SK-N-SH treated with all-trans-retinoic acid at 6 μM for 48 hours (cell line): ENCODE results near the gene RELA.

Source experiments
- ATAC-seq: fragments of 200-7000 bp; cut with Tn5 transposase; 3 replicates; pipeline ENCODE4 v1.9.1; 2020; ENCODE audit warnings: mild to moderate bottlenecking, moderate library complexity
- ARNTL ChIP-seq: fragments of 450-650 bp; formaldehyde crosslinking; IDR thresholded peaks from 2 replicates; pipeline ENCODE4 v1.5.0; 2020; ENCODE audit warnings: low read depth, mild to moderate bottlenecking, moderate library complexity, borderline replicate concordance
- CSDC2 ChIP-seq: fragments of 250-450 bp; sonication (Bioruptor Pico); IDR thresholded peaks from 2 replicates; pipeline ENCODE4 v1.5.0; 2020; ENCODE audit warnings: mild to moderate bottlenecking, moderate library complexity
- ESRRG ChIP-seq: fragments of 250-450 bp; sonication (Bioruptor Pico); IDR thresholded peaks from 2 replicates; pipeline ENCODE4 v1.6.1; 2021; ENCODE audit warnings: mild to moderate bottlenecking
- GLIS3 ChIP-seq: fragments of 250-450 bp; sonication (Bioruptor Pico); IDR thresholded peaks from 2 replicates; pipeline ENCODE4 v1.5.0; 2020; ENCODE audit warnings: mild to moderate bottlenecking, moderate library complexity
- ISL1 ChIP-seq: fragments of 250-450 bp; sonication (Bioruptor Pico); IDR thresholded peaks from 2 replicates; pipeline ENCODE4 v2.1.2; 2022; ENCODE audit warnings: mild to moderate bottlenecking, moderate library complexity
- OSR1 ChIP-seq: fragments of 250-450 bp; sonication (Bioruptor Pico); IDR thresholded peaks from 2 replicates; pipeline ENCODE4 v1.8.0; 2022; ENCODE audit warnings: moderate library complexity, mild to moderate bottlenecking, inconsistent platforms
- PPARA ChIP-seq: fragments of 250-450 bp; sonication (Bioruptor Pico); IDR thresholded peaks from 2 replicates; pipeline ENCODE4 v1.5.0; 2020; ENCODE audit warnings: mild to moderate bottlenecking, borderline replicate concordance
- RARB ChIP-seq: fragments of 250-450 bp; sonication (Bioruptor Pico); IDR thresholded peaks from 2 replicates; pipeline ENCODE4 v1.8.0; 2021; ENCODE audit warnings: mild to moderate bottlenecking, moderate library complexity
- SNAI2 ChIP-seq: fragments of 250-450 bp; sonication (Bioruptor Pico); IDR thresholded peaks from 2 replicates; pipeline ENCODE4 v1.5.0; 2020; ENCODE audit warnings: mild to moderate bottlenecking, moderate library complexity
- TCF4 ChIP-seq: fragments of 250-450 bp; sonication (Bioruptor Pico); IDR thresholded peaks from 2 replicates; pipeline ENCODE4 v1.8.0; 2021; ENCODE audit warnings: mild to moderate bottlenecking, moderate library complexity, borderline replicate concordance
- TOX ChIP-seq: fragments of 250-450 bp; sonication (Bioruptor Pico); IDR thresholded peaks from 2 replicates; pipeline ENCODE4 v1.8.0; 2021; ENCODE audit warnings: mild to moderate bottlenecking, moderate library complexity, borderline replicate concordance
- ZC3H10 ChIP-seq: fragments of 250-450 bp; sonication (Bioruptor Pico); IDR thresholded peaks from 2 replicates; pipeline ENCODE4 v1.5.1; 2021; ENCODE audit warnings: mild to moderate bottlenecking, moderate library complexity
- ZFP3 ChIP-seq: fragments of 250-450 bp; sonication (Bioruptor Pico); IDR thresholded peaks from 2 replicates; pipeline ENCODE4 v1.5.0; 2020; ENCODE audit warnings: mild to moderate bottlenecking, moderate library complexity
- ZFP30 ChIP-seq: fragments of 450-650 bp; formaldehyde crosslinking; IDR thresholded peaks from 2 replicates; pipeline ENCODE4 v1.5.0; 2022; ENCODE audit warnings: mild to moderate bottlenecking, moderate library complexity
- ZNF565 ChIP-seq: fragments of 450-650 bp; formaldehyde crosslinking; conservative IDR thresholded peaks from 2 replicates; pipeline ENCODE4 v1.5.0; 2020; ENCODE audit warnings: low read depth, mild to moderate bottlenecking, moderate library complexity
- ZNF70 ChIP-seq: fragments of 450-650 bp; formaldehyde crosslinking; IDR thresholded peaks from 2 replicates; pipeline ENCODE4 v1.5.0; 2020; ENCODE audit warnings: mild to moderate bottlenecking, moderate library complexity
- TF ChIP-seq, protein P1 (sequence below): fragments of 250-450 bp; sonication (Bioruptor Pico); IDR thresholded peaks from 2 replicates; pipeline ENCODE4 v1.5.1; 2021; ENCODE audit warnings: mild to moderate bottlenecking, moderate library complexity
- TF ChIP-seq, protein P2 (sequence below): fragments of 250-450 bp; sonication (Bioruptor Pico); IDR thresholded peaks from 2 replicates; pipeline ENCODE4 v1.5.0; 2020; ENCODE audit warnings: mild to moderate bottlenecking, moderate library complexity
- TF ChIP-seq, protein P3 (sequence below): fragments of 250-450 bp; sonication (Bioruptor Pico); IDR thresholded peaks from 2 replicates; pipeline ENCODE4 v1.8.0; 2021; ENCODE audit warnings: low read depth, mild to moderate bottlenecking, moderate library complexity, borderline replicate concordance

Gene RELA

DNA sequence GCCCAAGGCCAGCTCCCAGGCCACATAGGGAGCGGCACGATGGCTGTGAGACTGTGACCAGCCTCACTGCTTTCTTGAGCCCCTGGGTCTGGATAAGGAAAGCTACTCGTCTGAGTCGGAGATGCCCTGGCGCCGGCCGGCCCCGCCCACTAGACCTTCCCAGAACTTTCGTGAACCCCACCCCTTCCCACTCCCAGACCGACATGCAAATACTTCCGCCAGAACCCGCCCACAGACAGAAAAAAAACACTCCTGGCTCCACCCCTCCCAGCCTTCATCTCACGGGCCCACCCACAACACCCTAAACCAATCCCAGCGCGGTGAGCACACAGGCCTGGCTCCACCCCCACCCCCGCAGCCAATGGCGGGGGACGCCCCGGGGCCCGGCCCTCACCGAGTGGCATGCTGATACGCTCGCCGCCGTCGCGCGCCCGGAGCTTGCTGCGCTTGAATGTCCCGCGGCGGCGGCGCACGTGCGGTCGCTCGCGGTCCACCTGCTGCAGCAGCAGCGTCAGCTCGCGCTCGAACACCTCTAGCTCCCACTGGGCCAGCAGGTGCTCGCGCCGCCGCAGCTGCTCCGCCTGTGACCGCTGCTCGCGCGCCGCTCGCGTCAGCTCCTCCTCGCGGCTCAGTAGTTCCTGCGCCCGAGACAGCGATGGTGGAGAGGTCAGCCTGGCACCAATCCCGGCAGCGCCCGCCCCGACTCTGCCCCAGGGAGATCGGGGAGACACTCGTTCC is 55.7 kb downstream of the RELA start:
- no peak for TF ChIP-seq ESRRG (CRISPR knock-in tag)
- ATAC-seq: peak; percentile 99

DNA sequence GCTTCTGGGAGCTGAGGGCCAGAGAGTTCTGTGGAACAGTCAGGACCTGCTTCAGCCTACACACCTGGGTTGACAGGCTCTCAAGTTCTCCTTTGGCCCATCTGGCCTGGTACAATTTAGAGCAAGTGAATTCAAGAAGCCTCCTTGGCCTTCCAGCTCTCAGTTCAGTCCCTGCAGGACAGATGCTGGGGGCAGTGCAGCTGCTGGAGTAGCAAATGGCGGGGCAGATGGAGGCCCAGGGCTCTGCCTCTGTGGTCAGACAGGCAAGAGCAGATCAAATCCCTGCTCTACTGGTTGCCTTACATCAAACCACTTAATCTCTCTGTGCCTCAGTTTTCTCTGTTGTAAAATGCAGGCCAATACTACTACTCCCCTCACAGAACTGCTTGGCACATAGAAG is 58.5 kb downstream of the RELA start:
- TF ChIP-seq, protein P1, sequence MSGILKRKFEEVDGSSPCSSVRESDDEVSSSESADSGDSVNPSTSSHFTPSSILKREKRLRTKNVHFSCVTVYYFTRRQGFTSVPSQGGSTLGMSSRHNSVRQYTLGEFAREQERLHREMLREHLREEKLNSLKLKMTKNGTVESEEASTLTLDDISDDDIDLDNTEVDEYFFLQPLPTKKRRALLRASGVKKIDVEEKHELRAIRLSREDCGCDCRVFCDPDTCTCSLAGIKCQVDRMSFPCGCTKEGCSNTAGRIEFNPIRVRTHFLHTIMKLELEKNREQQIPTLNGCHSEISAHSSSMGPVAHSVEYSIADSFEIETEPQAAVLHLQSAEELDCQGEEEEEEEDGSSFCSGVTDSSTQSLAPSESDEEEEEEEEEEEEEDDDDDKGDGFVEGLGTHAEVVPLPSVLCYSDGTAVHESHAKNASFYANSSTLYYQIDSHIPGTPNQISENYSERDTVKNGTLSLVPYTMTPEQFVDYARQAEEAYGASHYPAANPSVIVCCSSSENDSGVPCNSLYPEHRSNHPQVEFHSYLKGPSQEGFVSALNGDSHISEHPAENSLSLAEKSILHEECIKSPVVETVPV (CRISPR knock-in tag): no peak
- TF ChIP-seq, protein P2, sequence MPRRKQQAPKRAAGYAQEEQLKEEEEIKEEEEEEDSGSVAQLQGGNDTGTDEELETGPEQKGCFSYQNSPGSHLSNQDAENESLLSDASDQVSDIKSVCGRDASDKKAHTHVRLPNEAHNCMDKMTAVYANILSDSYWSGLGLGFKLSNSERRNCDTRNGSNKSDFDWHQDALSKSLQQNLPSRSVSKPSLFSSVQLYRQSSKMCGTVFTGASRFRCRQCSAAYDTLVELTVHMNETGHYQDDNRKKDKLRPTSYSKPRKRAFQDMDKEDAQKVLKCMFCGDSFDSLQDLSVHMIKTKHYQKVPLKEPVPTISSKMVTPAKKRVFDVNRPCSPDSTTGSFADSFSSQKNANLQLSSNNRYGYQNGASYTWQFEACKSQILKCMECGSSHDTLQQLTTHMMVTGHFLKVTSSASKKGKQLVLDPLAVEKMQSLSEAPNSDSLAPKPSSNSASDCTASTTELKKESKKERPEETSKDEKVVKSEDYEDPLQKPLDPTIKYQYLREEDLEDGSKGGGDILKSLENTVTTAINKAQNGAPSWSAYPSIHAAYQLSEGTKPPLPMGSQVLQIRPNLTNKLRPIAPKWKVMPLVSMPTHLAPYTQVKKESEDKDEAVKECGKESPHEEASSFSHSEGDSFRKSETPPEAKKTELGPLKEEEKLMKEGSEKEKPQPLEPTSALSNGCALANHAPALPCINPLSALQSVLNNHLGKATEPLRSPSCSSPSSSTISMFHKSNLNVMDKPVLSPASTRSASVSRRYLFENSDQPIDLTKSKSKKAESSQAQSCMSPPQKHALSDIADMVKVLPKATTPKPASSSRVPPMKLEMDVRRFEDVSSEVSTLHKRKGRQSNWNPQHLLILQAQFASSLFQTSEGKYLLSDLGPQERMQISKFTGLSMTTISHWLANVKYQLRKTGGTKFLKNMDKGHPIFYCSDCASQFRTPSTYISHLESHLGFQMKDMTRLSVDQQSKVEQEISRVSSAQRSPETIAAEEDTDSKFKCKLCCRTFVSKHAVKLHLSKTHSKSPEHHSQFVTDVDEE: no peak
- TF ChIP-seq, protein P3, sequence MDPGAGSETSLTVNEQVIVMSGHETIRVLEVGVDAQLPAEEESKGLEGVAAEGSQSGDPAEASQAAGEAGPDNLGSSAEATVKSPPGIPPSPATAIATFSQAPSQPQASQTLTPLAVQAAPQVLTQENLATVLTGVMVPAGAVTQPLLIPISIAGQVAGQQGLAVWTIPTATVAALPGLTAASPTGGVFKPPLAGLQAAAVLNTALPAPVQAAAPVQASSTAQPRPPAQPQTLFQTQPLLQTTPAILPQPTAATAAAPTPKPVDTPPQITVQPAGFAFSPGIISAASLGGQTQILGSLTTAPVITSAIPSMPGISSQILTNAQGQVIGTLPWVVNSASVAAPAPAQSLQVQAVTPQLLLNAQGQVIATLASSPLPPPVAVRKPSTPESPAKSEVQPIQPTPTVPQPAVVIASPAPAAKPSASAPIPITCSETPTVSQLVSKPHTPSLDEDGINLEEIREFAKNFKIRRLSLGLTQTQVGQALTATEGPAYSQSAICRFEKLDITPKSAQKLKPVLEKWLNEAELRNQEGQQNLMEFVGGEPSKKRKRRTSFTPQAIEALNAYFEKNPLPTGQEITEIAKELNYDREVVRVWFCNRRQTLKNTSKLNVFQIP (CRISPR knock-in tag): no peak
- no peak for TF ChIP-seq GLIS3 (CRISPR knock-in tag)
- TF ChIP-seq PPARA (CRISPR knock-in tag): no peak
- no peak for TF ChIP-seq ZC3H10
- no peak for TF ChIP-seq ESRRG (CRISPR knock-in tag)
- TF ChIP-seq TOX (CRISPR knock-in tag): no peak
- TF ChIP-seq ARNTL (CRISPR knock-in tag): no peak
- TF ChIP-seq SNAI2 (CRISPR knock-in tag): no peak
- TF ChIP-seq TCF4 (CRISPR knock-in tag): no peak
- no peak for TF ChIP-seq ISL1
- no peak for TF ChIP-seq RARB (CRISPR knock-in tag)
- no peak for TF ChIP-seq CSDC2 (CRISPR knock-in tag)
- no peak for TF ChIP-seq ZFP30 (CRISPR knock-in tag)
- no peak for TF ChIP-seq ZFP3 (CRISPR knock-in tag)
- no peak for TF ChIP-seq ZNF565 (CRISPR knock-in tag)
- TF ChIP-seq ZNF70 (CRISPR knock-in tag): no peak
- TF ChIP-seq OSR1 (CRISPR knock-in tag): no peak
- no peak for ATAC-seq
